NCI-H2107 treated with DMSO at 0.1 percent for 48 hours (cell line): ENCODE results near the gene HOXB5.

Experiments
- DNase-seq: peaks from one replicate; lab custom pipeline; 2025; ENCODE audit not compliant: unreplicated experiment; lab: John Stamatoyannopoulos, UW

Gene HOXB5

DNA sequence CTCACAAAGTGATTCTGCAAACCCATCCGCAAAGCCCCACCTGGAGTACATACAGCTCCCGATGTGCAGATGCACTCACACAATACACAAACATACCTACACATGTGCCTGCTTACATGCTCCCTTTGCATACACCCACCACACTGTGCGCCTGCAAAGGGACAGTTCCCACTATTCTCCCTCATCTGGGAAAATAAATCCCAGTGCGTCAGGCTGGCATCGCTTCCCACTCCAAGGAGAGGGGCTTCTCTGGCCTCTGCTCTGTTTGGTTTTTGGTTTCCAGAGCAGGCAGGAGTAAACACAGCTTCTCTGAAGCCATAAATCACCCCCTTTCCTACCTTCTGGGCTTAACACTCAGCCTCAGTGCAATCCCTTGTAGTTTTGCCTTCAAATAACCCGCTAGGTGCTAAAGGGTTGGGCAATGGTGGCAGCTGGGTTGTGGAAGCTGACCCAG lies 30.2 kb downstream of the HOXB5 start:
- no peak for DNase-seq

DNA sequence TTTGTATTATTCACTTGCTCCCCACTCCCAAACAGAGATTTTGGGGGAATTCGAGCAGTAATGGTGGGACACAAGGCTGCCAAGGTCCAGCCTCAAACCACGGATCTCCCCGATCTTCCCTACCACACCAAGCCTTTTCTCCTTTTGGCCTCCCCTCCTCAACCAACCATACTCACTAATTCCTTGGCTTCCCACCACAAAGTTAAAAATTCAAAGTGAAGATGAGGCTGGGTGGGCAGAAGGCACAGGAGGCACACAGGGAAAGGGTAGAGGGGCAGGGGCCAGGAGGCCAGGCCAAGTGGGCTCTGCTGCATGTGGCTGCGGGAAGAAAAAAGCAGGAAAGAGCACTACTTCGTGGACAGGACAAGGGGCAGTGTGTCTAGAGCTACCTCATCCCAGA lies 30.6 kb downstream of the HOXB5 start:
- DNase-seq: no peak

DNA sequence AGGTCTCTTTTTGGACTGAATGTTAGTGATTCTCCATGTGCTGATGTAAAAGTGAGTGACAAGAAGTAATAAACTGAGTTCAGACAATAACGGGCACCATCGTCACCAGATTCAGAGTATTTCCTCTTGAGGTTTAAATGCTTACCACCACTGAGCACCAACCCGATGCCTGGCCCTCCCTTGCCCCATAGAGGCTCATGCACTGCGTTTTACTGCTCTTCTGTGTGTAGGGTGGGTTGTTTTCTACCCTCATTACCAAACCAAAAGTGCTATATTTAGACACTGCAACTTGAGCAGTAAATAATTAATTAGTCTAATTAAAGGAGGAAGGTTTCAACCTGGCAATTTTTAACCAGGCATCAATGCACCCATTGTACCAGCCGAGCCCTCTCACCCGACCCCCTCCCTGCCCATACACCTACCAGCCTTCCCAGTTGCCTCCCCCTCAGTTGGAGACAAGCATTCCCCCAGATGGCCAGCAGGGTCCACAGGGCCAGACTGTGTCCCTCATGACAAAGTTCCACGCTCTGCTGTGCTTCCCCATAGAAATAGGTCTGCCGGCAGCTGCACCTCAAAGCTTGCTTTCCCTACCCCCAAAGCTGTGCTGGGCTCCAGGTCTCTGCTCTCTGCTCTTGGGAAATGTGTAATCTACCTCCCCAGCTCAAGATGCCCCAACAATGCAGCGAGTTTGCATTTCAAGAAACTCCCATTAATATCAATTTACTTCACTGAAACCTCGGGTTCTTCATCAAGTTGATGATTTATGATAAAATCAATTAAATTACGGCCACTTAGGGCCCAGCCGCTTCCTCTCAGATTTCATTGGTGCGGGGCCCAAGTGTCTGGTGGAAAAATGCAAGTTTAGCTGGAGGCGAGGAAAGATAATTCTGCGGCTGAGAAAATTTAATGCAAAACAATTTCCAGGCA lies 31.4 kb downstream of the HOXB5 start:
- no peak for DNase-seq

DNA sequence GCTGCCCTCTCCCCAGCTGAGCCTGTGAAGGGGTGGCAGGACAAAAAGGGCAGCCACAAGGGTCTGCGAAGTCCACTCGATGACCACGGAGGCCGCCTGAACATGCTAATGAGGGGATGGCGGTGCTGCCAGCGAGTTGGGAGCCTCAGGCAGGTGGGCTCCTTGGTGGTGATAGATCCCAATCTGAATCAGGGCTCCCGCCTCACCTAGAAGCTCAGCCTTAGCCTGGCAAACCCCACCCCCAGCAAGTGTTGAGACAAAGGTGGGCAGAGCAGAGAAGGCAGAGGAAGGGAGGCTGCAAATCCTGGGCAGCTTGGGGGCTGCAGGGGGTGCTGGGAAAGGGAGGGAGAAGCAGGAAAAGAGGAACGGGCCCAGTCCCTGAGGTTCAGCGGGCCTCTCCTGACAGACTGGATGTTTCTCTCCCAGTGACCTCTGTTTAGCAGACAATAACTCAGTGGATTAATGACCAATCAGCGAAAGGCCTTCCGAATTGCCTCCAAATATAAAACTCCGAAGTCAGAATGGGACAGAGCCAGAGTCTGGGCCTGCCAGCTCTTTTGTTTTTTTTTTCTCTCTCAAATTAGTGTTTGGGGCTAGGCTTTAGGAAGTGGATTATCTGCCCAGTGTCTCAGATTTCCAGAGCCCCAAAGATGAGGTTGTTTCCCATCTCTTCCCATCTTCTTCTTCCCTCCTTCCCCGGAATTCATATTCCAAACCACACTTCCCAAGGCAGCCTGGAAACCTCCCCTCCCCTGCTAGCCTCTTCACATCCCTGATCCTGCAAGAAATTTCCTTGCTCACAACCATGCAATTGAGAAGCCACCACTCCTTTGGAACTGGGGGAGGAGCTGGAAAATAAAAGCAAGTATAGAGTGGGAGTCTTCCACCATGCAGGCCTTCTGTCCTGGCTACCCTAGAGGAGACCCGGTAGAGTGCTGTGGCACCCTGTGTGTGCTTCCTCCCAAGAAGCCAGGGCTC lies 33.5 kb downstream of the HOXB5 start:
- DNase-seq: no peak

DNA sequence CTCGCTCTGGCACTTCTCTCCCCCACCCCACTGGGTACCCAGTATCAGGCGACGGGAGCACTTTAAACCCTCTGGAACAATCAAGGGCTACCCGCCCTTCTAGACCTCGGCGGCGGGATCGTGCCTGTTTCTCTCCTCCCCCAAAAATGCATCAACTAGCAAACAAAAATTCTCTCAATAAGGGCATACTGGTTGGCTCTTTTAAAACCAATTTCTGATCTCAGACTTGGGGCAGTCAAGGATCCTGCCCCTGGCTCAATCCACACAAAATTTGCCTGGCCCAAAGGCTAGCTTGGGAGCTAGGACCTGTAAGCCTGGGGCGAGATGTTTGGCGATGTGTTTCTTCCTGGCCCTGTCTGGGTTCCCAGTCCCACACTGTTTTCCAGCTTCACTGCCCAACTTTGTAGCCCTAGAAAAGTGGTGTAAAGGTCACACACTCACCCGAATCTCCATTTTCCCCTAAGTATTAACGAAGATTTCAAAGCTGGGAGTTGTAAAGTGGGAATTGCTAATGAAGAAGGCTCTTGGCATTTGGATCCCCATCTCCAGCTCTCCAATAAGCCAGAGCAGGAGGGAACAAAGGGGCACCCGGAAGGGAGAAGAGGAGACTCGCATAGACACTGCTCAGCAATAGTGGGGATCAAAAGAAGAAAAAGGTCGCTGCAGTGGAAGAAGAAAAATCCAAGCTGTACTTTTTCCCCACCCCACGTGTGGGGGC lies 34.3 kb downstream of the HOXB5 start:
- no peak for DNase-seq

DNA sequence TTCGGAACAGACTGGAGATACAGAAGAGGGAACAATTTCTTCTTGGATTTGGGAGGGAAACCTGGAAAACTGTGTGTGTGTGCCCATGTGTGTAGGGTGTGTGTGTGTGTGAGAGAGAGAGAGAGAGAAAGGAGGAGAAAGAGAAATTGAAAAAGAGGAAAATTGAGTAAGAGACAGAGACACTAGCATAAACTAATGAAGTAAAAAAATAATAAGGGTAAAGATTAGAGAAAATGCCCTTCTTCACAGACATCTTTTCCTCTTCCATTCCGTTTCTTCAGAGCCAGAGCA lies 34.8 kb downstream of the HOXB5 start:
- DNase-seq: no peak

DNA sequence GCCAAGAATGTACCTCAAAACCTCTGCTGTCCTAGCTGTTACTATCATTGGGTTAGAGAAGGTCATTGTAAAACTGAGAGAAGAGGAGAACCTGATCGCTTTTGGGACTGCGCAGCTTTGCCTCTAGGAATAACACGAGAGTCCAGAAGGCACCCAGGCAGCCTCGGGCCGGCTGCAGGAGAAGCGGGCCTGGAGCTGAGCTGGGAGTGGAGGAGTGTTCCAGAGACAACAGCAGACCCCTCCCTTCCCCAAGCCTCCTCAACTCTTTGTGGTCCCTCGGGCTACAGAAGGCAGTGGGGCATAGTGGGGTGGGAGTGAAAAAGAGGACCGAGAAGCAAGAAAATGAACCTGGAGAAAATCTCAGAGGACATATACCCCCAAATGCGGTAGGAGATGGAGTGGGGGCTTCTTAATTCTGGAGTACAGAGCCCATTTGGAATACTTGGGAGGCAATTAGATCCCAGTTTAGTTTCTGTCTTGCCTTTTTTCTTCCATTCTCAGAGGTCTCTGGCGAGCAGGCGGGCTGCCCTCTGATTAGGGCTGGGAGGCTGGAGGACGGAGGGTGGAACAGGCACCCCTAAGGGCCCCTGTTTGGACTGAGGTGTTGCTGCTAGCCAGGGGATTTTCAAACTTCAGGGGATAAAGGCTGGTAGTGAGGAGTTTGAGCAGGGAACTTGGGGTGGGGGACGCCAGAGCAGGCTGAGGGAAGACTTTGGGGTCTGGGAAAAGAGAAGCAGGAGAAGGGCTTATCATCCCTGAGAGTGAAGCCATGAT lies 35.3 kb downstream of the HOXB5 start:
- no peak for DNase-seq

DNA sequence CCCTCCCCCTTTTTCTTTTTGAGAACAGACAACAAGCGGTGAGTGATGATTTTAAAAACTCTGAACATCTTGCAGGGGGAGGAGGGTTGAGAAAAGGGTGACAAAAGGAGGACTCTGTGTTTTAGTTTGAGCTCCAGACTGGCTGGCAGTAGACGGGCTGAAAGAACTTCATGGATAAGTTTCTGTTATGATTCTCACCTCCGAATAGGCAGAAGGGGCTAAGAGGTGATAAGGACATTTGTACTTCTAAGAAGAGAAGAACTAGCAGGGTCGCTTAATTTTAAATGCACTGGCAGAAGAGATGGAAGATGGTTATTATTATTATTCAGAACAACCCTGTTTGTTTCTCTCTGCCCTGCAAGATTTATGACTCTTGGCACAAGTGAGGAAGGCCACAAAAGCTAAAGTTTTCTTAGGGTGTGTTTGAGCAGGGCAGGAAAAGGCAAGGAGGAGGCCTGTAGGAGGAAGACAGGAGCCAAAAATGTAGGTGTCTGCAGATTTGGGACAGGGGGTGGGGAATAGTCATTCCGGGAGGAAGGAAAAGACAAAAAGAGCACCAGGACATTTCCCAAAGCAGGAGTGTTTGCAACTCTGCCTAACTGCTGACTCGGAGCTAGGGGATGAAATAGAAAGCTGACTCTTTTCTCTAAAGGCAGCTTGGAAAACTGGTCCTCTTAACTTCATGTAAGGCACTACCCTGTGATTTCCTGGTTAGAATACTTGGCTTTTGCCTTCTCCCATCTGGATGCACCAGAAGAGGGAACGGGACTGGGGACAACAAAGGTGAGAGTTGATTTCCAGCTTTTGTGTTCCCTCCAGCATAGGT lies 36.8 kb downstream of the HOXB5 start:
- DNase-seq: no peak

DNA sequence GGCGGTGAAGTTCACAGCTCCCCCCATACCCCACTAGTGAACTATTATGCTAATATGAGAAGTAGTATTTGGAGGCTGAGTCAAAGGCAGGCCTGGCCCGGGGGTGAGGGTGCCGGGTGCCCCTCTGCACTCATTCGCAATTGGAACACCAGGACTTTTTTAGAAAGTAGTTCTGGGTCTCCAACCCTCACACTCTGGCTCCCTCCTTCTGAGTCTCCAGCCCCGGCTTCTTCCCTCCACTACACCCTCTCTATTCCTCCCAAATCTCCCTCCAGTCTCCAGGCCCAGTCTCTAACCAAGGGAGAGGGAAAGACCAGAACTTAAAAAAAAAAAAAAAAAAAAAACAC lies 37.4 kb downstream of the HOXB5 start:
- no peak for DNase-seq

DNA sequence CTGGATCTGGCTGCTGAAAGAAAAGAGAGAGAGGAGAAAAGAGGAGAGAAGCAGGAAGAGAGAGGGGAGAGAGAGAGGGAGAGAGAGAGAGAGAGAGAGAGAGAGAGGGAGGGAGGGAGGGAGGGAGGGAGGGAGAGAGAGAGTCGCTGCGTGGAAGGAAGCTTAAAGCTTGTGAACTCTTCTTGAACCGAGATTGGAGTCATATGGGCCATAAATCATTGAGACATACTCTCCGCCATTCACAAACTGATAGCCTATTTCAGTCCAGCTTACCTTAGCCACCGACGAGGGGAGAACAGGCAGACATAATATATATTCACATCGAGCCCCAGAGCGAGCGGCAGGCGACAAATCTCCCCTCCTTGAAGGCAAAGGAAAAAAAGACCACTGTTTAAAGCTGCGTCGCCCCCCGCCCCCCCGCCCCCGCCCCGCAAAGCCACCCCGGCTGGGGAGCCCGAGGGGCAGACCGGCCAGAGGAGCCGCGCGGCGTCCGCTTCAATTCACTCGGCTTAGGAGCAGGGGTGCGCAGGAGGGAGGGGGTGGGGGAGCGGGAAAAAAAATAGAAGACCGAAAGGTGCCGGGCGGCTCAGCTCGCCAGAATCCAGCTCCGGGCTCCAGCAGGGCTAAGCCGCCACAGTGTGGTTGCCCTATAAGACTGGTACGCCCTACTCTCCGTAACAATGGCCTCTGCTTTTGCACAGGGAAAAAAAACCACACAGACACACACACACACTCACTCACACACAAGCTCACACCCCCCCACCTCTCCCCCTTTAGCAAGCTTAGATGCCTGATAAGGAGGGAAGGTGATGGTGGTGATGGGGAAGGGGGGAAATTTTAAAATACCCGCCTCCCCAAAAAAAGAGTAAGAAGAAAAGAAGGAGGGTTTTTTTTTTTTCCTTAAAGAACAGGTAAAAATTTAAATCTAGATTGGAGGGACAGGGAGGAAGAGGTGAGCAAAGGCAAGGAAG lies 38.0 kb downstream of the HOXB5 start:
- DNase-seq: peak; percentile 83

DNA sequence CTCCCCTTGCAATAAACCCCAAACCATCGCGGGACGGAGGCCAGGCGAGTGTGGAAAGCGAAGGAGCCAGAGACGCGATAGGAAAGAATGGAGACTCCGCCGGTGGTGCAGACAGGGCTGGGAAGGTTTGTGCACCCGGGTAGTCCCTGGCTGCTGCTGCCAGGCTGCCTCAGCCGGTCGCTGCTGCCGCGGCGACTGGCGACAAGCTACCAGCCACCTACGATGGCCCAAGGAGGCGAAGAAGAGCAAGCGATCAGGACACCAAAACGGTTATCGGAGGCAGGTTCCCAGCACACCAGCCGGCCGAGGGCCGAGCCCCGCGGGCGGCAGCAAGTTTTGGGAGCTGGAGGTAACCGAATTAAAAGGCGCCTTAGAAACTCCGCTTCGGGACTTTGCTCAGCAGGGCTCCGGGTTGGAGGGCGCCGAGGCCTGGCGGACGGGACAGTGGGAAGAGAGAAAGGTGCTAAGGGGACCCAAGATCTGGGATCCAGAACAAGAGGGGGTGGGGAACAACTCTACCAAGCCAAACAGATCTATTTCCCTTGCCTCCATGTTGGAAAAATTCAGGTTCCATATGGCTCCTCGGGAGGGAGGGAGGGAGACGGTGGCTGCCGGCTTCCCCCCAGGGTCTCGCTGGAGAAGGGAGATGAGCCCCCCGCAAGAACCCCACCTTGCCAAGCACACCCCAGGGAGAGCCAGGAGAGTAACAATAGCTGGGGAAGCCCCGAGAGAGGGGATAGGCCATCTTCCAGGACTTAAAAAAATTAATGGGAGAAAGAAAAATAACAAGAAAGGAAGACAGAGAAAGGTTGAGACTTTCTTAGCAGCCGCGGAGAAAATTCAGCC lies 38.9 kb downstream of the HOXB5 start:
- no peak for DNase-seq

DNA sequence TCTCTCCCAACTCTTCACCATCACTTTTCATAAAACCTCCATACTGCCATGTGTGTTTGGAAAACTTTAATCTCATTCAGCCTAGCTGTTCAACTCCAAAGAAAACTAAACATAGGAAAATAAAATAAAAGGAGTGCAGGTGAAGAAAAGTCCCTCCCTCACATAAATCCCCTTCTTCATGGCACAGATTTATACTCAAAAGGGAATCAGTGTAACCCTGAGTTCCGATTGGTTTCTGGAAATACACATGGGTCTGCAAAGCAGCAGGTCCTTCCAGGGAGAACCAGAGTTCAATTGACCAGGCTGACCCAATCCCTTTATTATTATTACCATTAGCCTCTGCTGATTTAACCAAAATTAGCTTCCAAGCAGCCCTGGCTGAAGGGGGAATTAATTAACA lies 39.8 kb downstream of the HOXB5 start:
- no peak for DNase-seq

DNA sequence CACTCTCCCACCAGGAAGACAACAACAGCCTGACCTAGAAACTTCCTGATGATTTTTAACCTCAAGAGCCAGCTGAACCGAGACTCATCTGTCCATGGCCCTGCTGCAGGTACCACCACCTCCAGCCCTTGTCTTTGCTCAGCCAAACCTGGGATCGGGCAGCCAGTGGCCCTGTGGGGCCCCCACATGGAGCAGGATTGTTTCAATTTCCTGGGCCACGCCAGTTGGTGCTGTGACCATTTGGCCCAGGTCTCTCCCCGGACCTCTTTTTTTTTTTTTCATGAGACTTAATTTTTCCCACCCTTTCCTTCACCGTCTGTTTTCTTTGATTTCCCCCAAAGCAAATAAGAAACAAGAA lies 40.4 kb downstream of the HOXB5 start:
- no peak for DNase-seq

DNA sequence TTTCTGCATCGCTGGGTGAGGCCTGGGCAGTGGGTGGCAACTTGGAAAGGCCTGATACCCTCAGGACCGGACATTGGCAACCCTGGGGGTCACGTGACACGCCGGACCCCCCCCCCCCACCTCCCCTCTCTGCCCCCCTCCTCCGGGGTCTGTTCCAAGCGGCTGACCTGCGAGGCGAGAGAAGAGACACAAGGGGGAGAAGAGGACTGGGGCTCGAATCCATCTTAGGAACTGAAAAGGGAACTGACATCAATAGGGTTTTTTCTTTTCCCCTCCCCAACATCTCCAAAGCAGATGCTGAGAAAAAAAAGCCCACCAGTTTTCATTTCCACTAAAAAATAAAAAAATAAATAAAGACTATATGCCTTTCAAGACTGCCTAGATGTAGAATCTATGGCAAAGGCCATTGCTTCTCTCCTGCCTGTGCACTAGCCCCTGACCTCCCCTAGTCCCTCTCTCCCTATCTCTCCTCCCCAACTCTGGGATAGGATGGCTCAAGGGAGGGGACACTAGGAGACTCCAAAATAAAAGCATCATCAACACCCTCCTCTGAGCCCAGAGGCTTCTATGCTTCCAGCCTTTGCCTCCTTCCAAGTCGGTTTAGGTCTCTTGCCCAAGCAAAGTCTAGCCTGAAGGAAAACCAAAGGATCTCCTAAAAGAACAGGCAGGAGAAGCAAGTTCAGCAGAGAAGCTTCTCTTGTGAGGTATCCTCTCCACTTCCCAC lies 41.0 kb downstream of the HOXB5 start:
- peak; percentile 77 for DNase-seq

DNA sequence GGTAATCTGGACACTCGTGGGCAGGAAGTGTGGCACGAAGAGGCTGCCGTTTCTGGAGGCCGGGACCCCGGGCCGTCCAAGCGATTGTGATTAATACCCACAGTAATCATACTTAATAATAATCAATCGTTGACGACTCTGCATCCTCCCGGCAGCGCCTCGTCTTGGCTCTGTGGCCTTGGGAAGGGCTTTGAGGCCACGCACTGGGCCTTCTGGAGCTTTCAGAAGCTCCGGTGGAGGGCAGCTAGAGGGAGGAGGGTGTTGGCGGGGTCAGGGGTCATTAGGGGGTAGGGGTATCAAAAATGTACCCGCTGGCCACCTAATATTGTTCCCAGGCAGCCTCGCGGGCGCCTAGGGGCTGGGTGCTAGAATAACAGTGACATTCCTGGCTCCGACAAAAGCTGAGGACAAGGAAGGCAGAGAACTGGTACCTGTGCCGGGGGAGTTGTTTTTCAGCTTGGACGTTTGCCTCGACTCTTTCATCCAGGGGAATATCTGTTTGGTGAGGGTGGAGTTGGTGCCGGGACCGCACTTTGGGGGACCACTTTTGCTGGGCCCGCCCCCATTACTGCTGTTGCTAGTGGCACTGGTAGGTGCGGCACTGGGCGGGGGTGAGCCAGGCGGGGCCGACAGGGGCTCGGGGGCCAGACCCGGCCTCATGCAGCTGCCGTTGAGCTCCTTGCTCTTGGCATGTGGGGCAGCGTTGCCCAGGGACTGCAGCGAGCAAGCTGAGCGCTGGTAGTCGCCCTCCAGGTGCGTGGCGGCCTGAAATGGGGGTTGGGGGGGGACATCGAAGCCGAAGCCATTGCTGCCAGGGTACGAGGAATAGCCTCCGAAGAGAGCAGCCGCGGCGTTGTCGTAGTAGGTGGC lies 41.7 kb downstream of the HOXB5 start:
- DNase-seq: no peak

DNA sequence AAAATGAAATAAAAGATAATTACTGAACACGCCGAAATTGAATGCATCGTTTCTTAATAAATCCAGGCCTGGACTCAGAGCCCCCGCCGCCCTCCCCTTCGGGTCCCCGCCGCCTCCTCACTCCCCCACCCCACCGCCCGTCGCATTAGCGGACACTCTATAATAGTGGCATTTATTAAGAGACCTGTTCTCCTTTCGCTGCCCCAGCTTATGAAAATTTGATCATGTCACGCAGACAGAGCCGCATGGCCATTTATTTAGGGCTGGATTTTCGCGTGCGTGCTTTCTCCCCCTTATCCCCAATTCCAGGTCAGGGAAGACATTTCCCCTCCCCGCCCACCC lies 42.4 kb downstream of the HOXB5 start:
- DNase-seq: no peak
